ENCODE data around the gene TPCN1.

- TF ChIP-seq POLR2A (IDR thresholded peaks at IDR 0.05) (no peak), CTCF (IDR thresholded peaks at IDR 0.05) (no peak)
Measured at GRCh38 chr12:113211160-113211559, 10.1 kb upstream of the TPCN1 start.
